ENCODE measurements around the gene ATP9B. TPM values are rescaled to one million over a fixed set of nuclear protein-coding genes. Genes with fewer than 3 reads are reported as not detected.

Gene ATP9B
- total RNA-seq, 1 experiment from 2014 or later: 20.9 TPM

GRCh38 chr18:79182047-79182713 lies 113.0 kb downstream of the ATP9B start:
- Histone ChIP-seq H2AK5ac (ENCODE audit: insufficient read length, low read length) (no peak overlapping the region), H2BK5ac (ENCODE audit: insufficient read length, low read length) (no peak overlapping the region), H2BK12ac (ENCODE audit: insufficient read length, low read depth, low read length) (no peak overlapping the region), H4K5ac (ENCODE audit: insufficient read length, low read depth, low read length) (no peak overlapping the region), H4K91ac (ENCODE audit: insufficient read length, low read depth, low read length) (no peak overlapping the region), H3K4me1 (ENCODE audit: insufficient read depth, low read length) (peaks cover 2% of the 10 kb centered on the region; the same call in 1 of the 2 replicates), H3K4me2 (ENCODE audit: insufficient read depth, insufficient read length, low read length) (peak overlapping the region; percentile 28), H2BK15ac (ENCODE audit: low read depth, low read length) (no peak overlapping the region), H3K27ac (ENCODE audit: insufficient read length, low read depth, low read length) (no peak overlapping the region), H4K20me1 (ENCODE audit: control insufficient read depth, insufficient read depth, insufficient read length) (no peaks in the 10 kb centered on the region), H3K14ac (ENCODE audit: insufficient read depth, low read length) (no peak overlapping the region), H3K56ac (ENCODE audit: insufficient read length, low read depth, low read length) (no peak overlapping the region), H3K79me1 (ENCODE audit: insufficient read depth, low read depth, low read length, poor library complexity, severe bottlenecking) (no peaks in the 10 kb centered on the region), H3K18ac (ENCODE audit: insufficient read length, low read depth, low read length) (no peak overlapping the region), H3K4ac (ENCODE audit: low read depth, low read length) (no peak overlapping the region), H3K23me2 (ENCODE audit: insufficient read length, low read depth, low read length, poor library complexity, severe bottlenecking) (no peaks in the 10 kb centered on the region), H2AFZ (ENCODE audit: low read length) (no peak overlapping the region), H3K23ac (ENCODE audit: insufficient read length, low read depth, low read length) (no peak overlapping the region), H2BK20ac (ENCODE audit: low read depth, low read length, poor library complexity, severe bottlenecking) (no peak overlapping the region), H3T11ph (ENCODE audit: low read length) (no peak overlapping the region), H3K79me2 (ENCODE audit: insufficient read depth, low read length) (no peaks in the 10 kb centered on the region), H3K9me3 (ENCODE audit: control insufficient read depth, low read depth, low read length) (no peaks in the 10 kb centered on the region), H2BK120ac (ENCODE audit: low read depth, low read length, poor library complexity, severe bottlenecking) (no peak overlapping the region), H3K9ac (ENCODE audit: extremely low read depth, insufficient read length, low read length) (no peak overlapping the region), H4K8ac (replicated peaks; ENCODE audit: insufficient read length, low read depth, low read length) (no peak overlapping the region), H3K27me3 (ENCODE audit: insufficient read depth, low read length) (no peaks in the 10 kb centered on the region)
- no peak for TF ChIP-seq CTCF (conservative IDR thresholded peaks at IDR 0.05)
- DNase-seq: peak; percentile 78
- Mint-ChIP-seq H3K9me3 (no peaks in the 10 kb centered on the region), H3K27ac (peak overlapping the region in 2 of 3 experiments; percentile 51 to 77; a peak in 5 of 7 replicates), H3K4me1 (peaks cover 26 to 41% of the 10 kb centered on the region in 2 experiments), H3K4me3 (peak overlapping the region in 1 of 2 experiments; percentile 39; a peak in 2 of 5 replicates), H3K36me3 (ENCODE audit: insufficient read depth in 1 of 3, low read depth in 3 of 3) (no peaks in the 10 kb centered on the region; a peak in 1 of 7 replicates), H3K27me3 (ENCODE audit: low read depth) (peaks cover 8% of the 10 kb centered on the region)
- WGBS (ENCODE audit: extremely low coverage, insufficient read length, low lambda C conversion rate): no CpG with 5 or more reads among the region's 3 CpGs
